Stromal cell of bone marrow (primary cell): ENCODE measurements around the gene SLC25A34.

ENCODE experiments used
- DNase-seq: peaks from one replicate; pipeline ENCODE4 v3.0.0-alpha.2; 2012; ENCODE audit warnings: low read depth

Gene SLC25A34

DNA sequence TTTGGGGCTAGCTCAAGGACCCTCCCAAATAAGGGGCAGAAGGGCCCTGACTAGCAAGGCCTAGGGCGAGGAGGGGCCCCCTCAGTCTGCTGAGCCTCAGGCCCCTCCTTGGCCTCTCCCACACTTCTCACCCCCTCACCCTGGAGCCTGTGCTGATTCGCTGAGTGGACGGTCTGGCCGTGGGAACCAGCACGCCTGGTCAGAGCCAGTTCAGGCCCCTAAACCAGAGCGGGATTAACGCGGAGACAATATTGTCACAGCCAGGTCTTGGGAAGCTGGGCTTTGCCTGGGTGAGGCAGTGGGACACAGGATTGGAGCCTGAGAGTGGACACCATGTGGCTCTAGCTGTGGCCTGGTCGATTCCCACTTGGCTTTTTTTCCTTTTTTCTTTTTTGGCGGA lies 17.7 kb downstream of the SLC25A34 start:
- no peak for DNase-seq

- no peak for DNase-seq
Observed at GRCh38 chr1:15755021-15755645, 19.1 kb downstream of the SLC25A34 start.

DNA sequence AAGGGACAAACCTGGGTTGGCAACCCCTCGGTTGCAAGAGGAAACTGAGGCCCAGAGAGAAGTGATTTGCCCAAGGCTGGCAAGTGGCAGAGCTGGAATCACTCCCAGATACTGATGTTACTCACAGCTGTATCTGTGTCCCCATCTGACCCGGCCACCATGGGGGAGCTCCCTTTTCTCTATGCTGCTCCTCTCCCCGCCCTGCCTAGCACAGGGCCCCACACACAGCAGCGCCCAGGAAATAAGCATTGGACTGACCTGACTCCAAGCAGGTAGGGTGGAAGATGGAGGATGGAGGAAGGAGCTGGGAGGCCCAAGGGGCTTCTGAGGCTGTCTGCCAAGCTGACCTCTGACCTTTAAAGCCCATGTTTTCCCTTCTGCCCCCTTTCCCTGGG lies 19.6 kb downstream of the SLC25A34 start:
- no peak for DNase-seq

DNA sequence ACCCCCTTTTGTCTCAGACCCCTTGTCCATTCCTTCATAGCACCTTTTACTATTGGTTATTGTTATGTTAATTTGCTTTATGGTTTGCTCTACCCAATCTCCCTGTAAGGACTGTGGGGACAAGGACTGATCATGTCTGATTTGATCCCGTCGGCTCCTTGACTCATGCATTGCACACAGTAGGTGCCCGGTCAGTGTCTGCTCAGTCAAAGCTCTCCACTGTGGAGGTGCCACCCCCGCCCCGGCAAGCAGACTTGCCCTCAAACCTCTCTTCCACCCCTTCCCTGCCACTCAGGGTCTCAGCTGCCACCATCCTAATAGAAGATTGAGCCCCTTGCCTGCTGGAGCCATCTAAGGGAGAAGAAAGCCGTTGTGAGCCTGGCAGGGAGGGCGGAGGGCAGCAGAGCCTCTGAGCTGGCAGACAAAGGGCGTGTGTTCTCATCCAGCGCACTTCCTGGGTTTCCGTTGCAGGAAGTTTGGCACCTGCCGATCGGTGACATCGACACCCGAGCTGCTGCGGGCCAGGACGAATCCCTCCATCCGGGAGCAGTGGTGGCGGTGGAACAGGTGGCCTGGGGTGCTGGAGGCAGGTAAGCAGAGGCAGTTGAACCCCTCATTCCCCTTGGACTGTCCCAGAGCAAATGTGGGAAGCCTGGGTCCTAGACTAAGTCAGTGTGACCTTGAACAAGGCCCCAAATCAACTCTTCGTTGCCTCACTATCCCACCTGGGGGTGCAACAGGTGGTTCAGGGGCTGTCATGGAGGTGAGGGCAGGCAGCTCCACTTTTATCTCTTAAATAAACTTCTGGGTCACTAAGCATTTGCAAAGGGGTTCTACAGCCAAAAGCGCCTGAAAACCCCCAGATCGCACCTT lies 20.3 kb downstream of the SLC25A34 start:
- no peak for DNase-seq

DNA sequence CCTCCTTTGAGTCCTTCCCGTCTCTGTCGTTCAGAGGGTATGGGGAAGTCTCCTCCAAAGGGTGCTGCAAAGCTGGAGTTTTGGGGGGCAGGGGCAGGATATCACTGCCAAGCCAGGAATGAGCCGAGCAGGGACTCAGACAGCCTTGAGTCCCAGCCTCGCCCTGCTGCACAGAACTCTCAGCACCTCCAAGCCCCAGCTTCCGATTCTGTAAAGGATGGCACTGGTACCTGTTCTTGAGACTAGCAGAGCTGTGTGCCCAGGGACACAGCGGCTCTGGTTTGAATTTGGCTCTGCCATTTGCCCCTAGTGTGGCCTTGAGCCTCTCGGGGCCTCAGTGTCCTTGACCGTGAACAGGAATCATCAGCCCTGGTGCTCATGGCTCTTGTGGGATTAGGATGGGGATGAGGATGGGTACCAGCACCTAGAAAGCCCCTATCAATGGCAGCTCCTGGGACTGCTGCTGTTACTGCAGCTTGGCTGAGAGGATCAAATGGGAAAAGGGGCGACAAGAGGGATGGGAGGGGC lies 21.0 kb downstream of the SLC25A34 start:
- no peak for DNase-seq

DNA sequence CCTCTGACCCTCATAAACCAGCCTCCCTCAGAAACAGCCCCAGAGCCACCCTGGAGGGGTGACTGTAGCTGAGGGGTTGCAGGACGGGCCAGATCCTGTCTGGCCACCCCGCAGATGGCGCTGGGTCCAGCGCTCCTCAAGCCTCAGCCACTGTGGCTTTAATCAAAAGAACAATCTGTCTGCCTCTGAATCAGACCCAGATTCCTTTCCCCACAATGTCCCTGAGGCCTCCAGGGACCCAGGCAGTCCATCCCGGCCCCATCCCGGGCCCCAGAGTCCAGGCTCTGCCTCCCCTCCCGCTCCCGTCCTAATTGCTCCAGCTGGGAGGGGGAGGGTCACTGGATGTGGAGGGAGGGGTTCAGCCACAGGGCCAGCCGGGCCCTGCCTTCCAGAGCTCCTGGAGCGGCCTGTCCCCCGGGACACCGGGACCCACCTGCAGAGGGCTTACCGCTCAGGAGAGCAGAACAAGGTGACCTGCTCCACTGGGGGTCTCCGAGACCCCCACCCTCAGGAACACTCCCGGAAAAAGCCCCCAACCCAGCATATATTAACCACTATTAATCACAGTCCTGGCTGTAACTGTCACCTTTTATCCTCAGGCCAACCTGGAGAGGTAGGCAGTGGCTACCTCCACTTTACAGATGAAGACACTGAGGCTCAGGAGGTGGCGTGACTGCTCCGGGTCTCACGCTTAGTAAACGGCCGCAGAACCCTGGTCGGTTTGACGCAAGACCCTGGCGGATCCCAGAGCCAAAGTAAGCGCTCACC lies 21.7 kb downstream of the SLC25A34 start:
- DNase-seq, result no peak

DNA sequence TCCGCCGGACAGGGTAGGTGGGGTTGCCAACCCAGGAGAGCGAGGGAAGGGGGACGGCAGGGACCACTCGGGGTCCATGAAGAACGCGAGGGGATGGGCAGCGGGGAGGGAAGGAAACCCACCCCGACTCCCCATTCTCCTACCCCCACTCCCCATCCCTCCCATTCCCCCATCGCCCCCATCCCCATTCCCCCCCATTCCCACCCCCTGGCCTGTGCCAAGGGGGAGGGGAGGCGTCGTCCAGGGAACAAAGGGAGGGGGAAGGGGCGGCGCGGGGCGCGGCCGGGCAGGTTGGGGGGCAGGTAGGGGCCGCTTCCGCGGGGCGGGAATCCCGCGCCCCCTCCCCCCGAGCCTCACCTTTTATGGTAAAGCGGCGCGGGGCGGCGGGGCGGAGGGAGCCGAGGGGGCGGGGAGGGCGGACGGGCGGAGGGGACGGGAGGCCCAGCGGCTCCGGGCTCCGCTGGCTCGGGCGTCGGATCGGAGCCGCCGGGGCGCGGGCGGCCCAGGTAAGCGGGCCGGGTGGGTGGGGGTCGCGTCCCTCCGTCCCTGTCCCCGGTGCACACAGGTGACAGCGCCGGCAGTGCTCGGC lies 22.4 kb downstream of the SLC25A34 start, which contains the start of gene FBLIM1:
Gene FBLIM1, plus strand, starts transcription at position 453 of the 589 bp plus-strand sequence. CDS start 6,189 bp downstream, outside the sequence.
- DNase-seq, result no peak

GRCh38 chr1:15758953-15759661 lies 23.0 kb downstream of the SLC25A34 start:
- DNase-seq, result no peak

DNA sequence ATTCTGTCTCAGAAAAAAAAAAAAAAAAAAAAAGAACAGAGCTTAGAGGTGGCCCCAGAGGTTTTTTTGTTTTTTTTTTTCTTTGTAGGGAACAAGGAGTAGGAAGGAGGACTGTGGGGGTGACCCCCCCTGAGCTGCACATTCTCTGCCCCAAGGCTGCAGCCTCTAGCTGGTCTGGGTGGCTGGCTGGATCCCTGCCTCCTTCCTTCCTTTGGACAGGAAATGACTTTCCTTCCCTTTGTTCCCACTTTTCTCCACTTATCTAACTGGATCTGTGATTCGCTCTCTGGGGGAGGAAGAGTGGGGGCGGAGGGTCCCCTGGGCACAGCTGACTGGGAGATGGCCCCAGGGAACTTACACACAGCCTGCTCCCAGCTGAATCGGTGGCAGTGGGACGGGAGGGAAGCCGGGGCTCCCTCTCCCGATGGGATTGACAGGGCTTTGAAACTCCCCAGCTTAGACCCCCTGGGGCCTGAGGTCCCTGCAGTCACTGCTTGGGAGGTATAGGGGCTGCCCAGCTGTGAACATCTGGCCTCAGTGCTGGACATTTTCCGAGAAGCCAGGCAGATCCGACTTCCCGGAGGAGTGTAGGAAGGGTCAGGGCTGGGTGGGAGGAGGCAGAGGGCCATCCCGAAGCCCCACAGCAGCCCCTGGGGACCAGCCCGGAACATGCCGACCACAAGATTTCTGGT lies 24.6 kb downstream of the SLC25A34 start:
- DNase-seq, result peak; percentile 31

DNA sequence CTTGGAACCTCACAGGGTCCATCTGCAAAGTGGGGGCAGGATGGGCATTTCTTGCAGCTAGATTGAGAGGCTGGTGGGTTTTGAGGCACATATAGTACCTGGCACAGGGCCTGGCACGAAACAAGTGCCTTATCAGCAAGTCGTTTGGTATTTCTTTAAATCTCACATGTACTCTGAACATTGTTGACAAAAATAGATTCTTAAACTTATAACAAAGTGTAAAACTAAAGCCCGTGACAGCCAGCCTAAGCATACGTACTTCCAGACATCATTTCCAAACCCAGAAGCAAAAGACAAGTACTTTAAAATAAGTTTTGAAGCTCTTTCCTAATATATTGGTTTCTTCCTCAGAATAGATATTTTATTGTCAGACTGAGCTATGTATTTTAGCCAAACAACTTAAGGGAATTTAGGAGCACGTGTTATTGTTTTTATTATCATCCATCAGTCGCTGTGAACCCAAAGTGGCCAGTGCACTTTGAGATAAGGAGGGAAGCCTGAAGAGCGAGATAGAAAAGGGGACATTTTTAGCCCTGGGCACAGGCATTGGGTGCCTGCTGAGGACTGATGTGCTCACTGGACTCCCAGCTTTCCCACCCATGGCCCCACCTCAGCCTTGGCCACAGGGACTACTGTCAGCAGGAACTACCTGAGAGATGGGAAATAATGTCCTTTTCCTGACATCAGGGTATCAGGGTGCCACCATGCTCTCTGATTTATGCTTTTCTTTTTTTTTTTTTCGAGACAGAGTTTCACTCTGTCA lies 25.5 kb downstream of the SLC25A34 start:
- DNase-seq, result no peak

- no peak for DNase-seq
Observed at GRCh38 chr1:15762546-15762945, 26.5 kb downstream of the SLC25A34 start.

GRCh38 chr1:15764269-15764764 lies 28.3 kb downstream of the SLC25A34 start:
- no peak for DNase-seq

GRCh38 chr1:15764890-15765289 lies 28.8 kb downstream of the SLC25A34 start:
- DNase-seq, result no peak

GRCh38 chr1:15765495-15766194 lies 29.6 kb downstream of the SLC25A34 start:
- peak; percentile 28 for DNase-seq

GRCh38 chr1:15767941-15768340 lies 31.9 kb downstream of the SLC25A34 start:
- no peak for DNase-seq

DNA sequence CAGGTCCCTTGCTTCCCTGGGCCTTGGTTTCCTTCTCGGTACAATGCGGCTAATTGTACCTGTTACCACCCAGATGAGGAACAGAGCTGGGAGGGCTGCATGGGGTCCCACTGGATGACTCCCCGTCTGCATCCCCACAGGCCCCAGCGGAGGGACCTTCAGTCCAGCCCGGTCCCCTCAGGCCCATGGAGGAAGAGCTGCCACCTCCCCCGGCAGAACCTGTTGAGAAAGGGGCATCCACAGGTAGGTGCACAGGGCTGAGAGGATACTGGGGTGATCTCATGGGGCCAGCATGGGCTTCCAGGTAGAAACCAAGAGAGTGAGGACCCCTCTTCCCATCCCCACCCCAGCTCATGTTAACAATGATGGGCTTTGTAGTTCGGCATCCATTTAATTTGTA lies 32.3 kb downstream of the SLC25A34 start:
- DNase-seq, result no peak

GRCh38 chr1:15770313-15770962 lies 34.4 kb downstream of the SLC25A34 start:
- DNase-seq, result no peak

DNA sequence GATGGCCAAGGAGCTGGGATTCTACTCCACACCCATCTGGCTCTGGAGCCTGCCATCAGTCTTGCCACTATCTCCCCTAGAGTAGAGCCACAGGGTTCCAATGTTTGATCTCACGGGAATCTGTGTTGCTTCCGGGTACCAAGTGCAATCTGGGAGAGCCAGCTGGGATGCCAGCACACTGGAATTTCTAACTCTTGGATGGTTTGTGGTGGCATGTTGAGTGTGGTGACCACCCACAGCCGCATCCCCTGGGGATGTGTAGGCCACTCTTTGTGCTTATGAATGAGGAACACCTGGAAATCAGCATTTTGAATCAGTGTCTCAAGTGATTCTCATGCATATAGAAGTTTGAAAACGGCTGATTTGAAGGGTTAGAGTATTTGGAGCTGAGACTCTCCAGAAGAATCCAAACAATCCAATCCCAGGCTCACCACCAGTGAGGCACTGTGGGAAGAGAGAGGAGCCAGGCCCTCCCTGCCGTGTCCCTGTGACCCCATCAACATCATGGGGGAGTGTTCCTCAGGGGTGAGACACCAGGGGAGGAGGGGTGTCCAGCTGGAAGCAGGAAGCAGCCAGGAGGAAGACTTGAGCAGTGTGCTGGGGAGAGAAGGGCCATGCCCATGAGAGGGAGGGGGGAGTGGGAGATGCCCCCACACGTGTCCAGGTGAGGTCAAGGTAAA lies 35.9 kb downstream of the SLC25A34 start:
- DNase-seq, result no peak
